HG03039 (cell line): ENCODE results near the gene DIRAS1.
"Not testable (repeated sequence)": the region's sequence is repeated elsewhere in the genome, so short reads cannot be mapped to it uniquely, and the experiment has no call there.

Experiments used
- ATAC-seq: cut with Tn5 transposase; IDR thresholded peaks from one replicate; pipeline ENCODE4 v1.9.1; 2021; ENCODE audit warnings: mild to moderate bottlenecking, moderate library complexity; ENCODE audit not compliant: unreplicated experiment

The DIRAS1 gene

GRCh38 chr19:2679439-2679838 lies 41.7 kb downstream of the DIRAS1 start:
- no peak for ATAC-seq

- not testable (repeated sequence) for ATAC-seq
These were observed 42.2 kb downstream of the DIRAS1 start for GRCh38 chr19:2678948-2679347.

GRCh38 chr19:2678044-2678671 lies 43.0 kb downstream of the DIRAS1 start:
- ATAC-seq: no peak

GRCh38 chr19:2676823-2677222 lies 44.3 kb downstream of the DIRAS1 start:
- ATAC-seq: no peak

GRCh38 chr19:2675892-2676291 lies 45.3 kb downstream of the DIRAS1 start:
- ATAC-seq: no peak

GRCh38 chr19:2670217-2670616 lies 51.0 kb downstream of the DIRAS1 start:
- ATAC-seq: no peak

- ATAC-seq: no peak
These were observed 52.9 kb downstream of the DIRAS1 start for GRCh38 chr19:2668175-2668763.

- ATAC-seq: not testable (repeated sequence)
These were observed 53.8 kb downstream of the DIRAS1 start for GRCh38 chr19:2667349-2667748.

- no peak for ATAC-seq
These were observed 54.7 kb downstream of the DIRAS1 start for GRCh38 chr19:2666344-2666994.

GRCh38 chr19:2665103-2665502 lies 56.1 kb downstream of the DIRAS1 start:
- no peak for ATAC-seq
